T1000 (cell line): Measurements from ENCODE around the gene FOXP1.

Source experiments
- DNase-seq: peaks from one replicate; lab custom pipeline; 2025; ENCODE audit warnings: mixed read lengths; lab: John Stamatoyannopoulos, UW

The FOXP1 gene

GRCh38 chr3:71127052-71127831 lies 456.3 kb downstream of the FOXP1 start:
- no peak for DNase-seq

GRCh38 chr3:71125738-71126137 lies 457.8 kb downstream of the FOXP1 start:
- DNase-seq: no peak

- DNase-seq: no peak
Measured at GRCh38 chr3:71124048-71124447, 459.5 kb downstream of the FOXP1 start.

GRCh38 chr3:71122641-71123040 lies 460.9 kb downstream of the FOXP1 start:
- DNase-seq: no peak

GRCh38 chr3:71121429-71122167 lies 461.9 kb downstream of the FOXP1 start:
- no peak for DNase-seq

GRCh38 chr3:71120012-71120411 lies 463.5 kb downstream of the FOXP1 start:
- DNase-seq: no peak

GRCh38 chr3:71119171-71119570 lies 464.4 kb downstream of the FOXP1 start:
- DNase-seq: no peak

GRCh38 chr3:71118436-71118835 lies 465.1 kb downstream of the FOXP1 start:
- DNase-seq: no peak

GRCh38 chr3:71117572-71118247 lies 465.8 kb downstream of the FOXP1 start:
- no peak for DNase-seq

GRCh38 chr3:71114610-71115009 lies 468.9 kb downstream of the FOXP1 start:
- no peak for DNase-seq

- DNase-seq: no peak
Measured at GRCh38 chr3:71112576-71112975, 471.0 kb downstream of the FOXP1 start.

- DNase-seq: peak; percentile 28
Measured at GRCh38 chr3:71111784-71112440, 471.6 kb downstream of the FOXP1 start.

GRCh38 chr3:71110385-71111222 lies 472.9 kb downstream of the FOXP1 start:
- no peak for DNase-seq

- no peak for DNase-seq
Measured at GRCh38 chr3:71109977-71110285, 473.6 kb downstream of the FOXP1 start.

GRCh38 chr3:71109241-71109976 lies 474.1 kb downstream of the FOXP1 start:
- peak; percentile 32 for DNase-seq

- DNase-seq: no peak
Measured at GRCh38 chr3:71107926-71108325, 475.6 kb downstream of the FOXP1 start.

GRCh38 chr3:71104976-71105375 lies 478.6 kb downstream of the FOXP1 start:
- DNase-seq: no peak

GRCh38 chr3:71104556-71104955 lies 479.0 kb downstream of the FOXP1 start:
- DNase-seq: no peak

GRCh38 chr3:71104121-71104541 lies 479.4 kb downstream of the FOXP1 start:
- no peak for DNase-seq

- DNase-seq: no peak
Measured at GRCh38 chr3:71103430-71103921, 480.1 kb downstream of the FOXP1 start.
